Gastrocnemius medialis (tissue), 4 donors: Measurements from ENCODE around the gene DRC7.

Experiments
- CTCF ChIP-seq, 5 experiments: fragments of 450-650 bp in 3 of 5; fragments of 200-600 bp in 2 of 5; sonication (generic) in 2 of 5; IDR thresholded peaks in 4 of 5; conservative IDR thresholded peaks in 1 of 5; 1 replicate in 4 of 5; 2 replicates in 1 of 5; pipeline ENCODE4 v1.5.1; 2016 to 2019; ENCODE audit warnings: antibody characterized with exemption in 5 of 5, mild to moderate bottlenecking in 3 of 5, moderate library complexity in 3 of 5
- POLR2A ChIP-seq, 2 donors: fragments of 450-650 bp; IDR thresholded peaks; one replicate each; pipeline ENCODE4 v1.6.1; 2017; ENCODE audit warnings: antibody characterized with exemption in 2 of 2, mild to moderate bottlenecking in 2 of 2, moderate library complexity in 2 of 2

GRCh38 chr16:57769541-57770145 is 75.0 kb downstream of the DRC7 start:
- no peak for TF ChIP-seq POLR2A (IDR thresholded peaks at IDR 0.05)
- TF ChIP-seq CTCF (IDR thresholded peaks at IDR 0.05 in 4 of 5, conservative IDR thresholded peaks at IDR 0.05 in 1 of 5), result no peak
